Omental fat pad (tissue), 4 donors: ENCODE measurements around the gene TRAM2. TPM values are rescaled to one million over a fixed set of nuclear protein-coding genes. Genes with fewer than 3 reads are reported as not detected.

Experiments used
- ATAC-seq: fragments of 150-250 bp; one replicate; pipeline ENCODE4 v1.9.1; 2016; ENCODE audit warnings: mild to moderate bottlenecking, moderate library complexity; ENCODE audit not compliant: low FRiP score
- DNase-seq: peaks from one replicate; pipeline ENCODE4 v3.0.0-alpha.2; 2019; ENCODE audit warnings: low spot score
- total RNA-seq, 4 donors: library from RNA; depleted of rRNA; stranded (reverse); fragments of >200 nt; gene quantifications; one replicate each; pipeline ENCODE4 v1.1.0, GENCODE V29; 2016
- TF ChIP-seq, protein P1 (sequence below), 3 donors: fragments of 450-650 bp; IDR thresholded peaks; one replicate each; pipeline ENCODE4 v1.5.1; 2016 to 2017; ENCODE audit warnings: antibody characterized with exemption in 3 of 3, mild to moderate bottlenecking in 3 of 3, moderate library complexity in 2 of 3

TRAM2 gene
- total RNA-seq, 4 donors from 2014 or later: 17.8 to 29.8 (median 26.3) TPM

DNA sequence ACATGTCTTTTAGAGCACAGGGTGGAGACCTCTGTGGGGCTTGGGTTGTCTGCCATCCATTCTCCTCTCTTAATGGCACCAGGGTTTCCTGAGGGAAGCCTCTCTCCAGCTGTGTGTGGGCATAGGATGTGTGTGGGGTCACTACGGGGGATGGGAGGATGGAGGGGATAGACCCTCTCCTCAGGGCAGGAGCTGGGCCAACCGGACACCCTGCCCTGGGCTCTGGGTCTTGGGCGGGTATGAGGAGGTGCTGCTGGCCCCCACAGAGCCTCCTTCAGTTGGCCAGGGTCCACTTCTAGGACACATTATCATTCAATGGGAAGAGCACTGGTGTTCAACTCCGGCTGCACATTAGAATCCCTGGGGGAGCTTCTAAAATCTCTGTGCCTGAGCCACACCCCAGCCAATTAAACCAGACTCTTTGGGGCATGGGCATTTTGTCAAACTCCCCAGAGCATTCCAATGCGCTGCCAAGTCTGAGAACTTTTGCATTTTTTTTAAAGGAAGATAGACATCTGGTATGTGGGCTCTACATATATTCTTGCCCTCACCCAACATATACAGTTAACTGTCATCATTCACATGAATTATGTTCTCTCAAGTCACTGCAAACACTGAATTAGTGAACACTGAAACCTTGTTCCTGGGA, 38.5 kb downstream of the TRAM2 start:
- TF ChIP-seq, protein P1, sequence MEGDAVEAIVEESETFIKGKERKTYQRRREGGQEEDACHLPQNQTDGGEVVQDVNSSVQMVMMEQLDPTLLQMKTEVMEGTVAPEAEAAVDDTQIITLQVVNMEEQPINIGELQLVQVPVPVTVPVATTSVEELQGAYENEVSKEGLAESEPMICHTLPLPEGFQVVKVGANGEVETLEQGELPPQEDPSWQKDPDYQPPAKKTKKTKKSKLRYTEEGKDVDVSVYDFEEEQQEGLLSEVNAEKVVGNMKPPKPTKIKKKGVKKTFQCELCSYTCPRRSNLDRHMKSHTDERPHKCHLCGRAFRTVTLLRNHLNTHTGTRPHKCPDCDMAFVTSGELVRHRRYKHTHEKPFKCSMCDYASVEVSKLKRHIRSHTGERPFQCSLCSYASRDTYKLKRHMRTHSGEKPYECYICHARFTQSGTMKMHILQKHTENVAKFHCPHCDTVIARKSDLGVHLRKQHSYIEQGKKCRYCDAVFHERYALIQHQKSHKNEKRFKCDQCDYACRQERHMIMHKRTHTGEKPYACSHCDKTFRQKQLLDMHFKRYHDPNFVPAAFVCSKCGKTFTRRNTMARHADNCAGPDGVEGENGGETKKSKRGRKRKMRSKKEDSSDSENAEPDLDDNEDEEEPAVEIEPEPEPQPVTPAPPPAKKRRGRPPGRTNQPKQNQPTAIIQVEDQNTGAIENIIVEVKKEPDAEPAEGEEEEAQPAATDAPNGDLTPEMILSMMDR (IDR thresholded peaks at IDR 0.05): no peak
- no peak for ATAC-seq

DNA sequence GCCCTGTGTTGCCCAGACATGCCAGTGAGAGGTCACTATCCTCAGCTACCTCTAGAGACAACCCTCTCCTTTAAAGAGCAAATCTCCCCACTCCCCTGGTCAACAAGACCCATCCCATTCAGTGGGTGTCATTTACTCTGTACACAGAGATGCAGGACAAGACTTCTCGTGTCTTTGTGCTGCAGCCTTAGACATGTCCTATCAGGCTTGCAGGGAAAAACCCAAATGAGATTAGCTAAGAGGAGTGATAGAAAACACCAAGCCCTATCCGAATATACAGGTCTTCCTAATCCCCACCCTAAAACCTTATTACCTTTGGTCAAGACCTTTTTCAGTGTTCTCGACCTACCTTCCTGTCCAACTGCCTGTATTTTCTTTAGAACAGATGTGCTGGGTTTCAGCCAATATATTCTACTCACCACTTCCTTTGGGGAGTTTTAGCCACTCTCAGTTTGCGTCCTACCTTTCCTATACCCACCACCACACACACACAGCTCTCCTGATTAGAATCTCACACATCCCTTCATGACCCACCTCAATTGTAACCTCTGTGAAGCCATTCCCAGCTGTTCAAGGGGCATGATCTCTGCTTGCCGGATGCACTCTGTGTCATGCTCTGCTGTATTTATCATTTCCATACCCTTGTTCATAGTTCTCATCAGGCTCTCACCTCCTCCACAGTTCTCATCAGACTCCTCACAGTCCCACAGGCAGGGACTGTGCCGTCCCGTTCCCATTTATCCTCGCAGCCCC, 39.7 kb downstream of the TRAM2 start:
- ATAC-seq: no peak
- TF ChIP-seq, protein P1 (IDR thresholded peaks at IDR 0.05): no peak

More for the DNA sequence above, 38.5 kb downstream of the TRAM2 start:
- no peak for DNase-seq

DNA sequence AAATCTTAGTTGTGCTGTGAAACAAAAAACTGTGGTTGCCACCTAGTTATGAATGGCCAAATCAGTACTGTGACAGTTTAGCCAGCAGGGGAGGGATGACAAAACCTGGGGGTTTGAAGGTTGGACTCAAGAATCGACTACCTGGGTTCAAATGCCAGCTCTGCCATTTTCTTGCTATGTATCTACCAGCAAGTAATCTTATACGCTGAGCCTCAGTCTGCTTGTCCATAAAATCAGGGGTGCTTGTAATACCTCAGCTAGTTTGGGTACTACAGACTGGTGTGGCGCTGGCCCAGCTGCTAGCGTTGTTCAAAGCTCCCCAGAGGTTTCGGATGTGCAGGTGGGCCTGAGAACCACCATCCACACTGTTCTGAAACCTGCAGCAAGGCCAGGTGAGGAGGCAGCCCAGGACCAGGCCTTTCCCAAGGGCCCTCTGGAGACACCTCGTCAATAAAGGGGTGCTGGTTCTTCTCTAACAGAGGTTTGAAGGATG, 40.4 kb downstream of the TRAM2 start:
- TF ChIP-seq, protein P1 (IDR thresholded peaks at IDR 0.05): no peak
- ATAC-seq: no peak
- DNase-seq: no peak

More for the DNA sequence above, 39.7 kb downstream of the TRAM2 start:
- no peak for DNase-seq

DNA sequence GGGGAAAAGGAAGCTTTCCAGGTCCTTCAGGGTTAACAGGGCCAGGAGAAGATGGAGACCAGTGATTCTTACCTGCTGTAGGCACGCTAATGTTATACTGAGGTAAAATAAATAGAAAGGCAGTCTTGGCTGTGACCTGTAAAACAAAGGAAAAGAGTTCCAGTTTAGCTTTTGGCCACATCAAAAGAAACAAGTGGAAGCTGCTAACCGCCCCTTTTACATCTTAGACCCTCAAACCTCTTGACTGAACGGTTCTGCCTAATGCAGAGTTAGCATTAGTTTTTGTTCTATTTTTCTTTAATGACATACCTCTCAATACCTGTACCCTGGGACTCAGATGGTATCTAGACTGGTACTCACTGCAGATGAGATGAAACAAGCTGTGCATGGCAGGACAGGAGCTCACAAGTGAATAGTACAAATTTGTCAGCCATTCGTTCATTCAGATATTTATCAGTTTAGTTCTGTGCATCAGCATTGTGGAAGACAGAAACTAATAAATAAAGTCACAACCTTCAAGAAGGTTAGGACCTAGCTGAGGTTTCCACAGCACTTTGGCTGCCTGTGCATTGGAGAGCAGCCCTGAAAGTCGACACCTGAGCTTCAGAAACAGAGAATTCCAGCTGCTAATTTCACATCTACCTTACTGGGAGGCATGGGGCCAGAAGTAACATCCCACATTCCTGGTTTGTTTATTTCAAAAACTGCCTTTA, 41.0 kb downstream of the TRAM2 start:
- DNase-seq: no peak
- ATAC-seq: no peak
- TF ChIP-seq, protein P1 (IDR thresholded peaks at IDR 0.05): no peak

DNA sequence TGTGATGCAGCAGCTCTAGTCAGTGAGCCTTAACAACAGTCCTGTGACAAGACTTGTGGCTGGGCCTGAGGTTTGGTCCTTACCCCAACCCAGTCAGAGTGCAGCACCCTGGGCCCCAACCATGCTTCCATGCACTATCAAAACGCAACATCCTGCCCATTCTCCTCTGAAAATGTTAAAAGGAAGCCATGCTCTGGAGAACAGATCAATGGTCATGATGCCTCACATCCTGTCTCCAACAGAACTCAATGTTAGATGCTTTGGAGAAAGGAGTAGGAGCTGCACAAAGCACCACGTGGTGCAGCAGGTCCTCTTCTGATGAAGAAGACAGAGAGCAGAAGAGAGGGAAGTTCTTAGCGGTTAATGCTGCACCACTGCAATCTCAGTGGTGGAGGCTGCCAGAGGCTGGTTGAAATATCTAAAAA, 41.9 kb downstream of the TRAM2 start:
- no peak for ATAC-seq
- DNase-seq: no peak
- TF ChIP-seq, protein P1 (IDR thresholded peaks at IDR 0.05): no peak

DNA sequence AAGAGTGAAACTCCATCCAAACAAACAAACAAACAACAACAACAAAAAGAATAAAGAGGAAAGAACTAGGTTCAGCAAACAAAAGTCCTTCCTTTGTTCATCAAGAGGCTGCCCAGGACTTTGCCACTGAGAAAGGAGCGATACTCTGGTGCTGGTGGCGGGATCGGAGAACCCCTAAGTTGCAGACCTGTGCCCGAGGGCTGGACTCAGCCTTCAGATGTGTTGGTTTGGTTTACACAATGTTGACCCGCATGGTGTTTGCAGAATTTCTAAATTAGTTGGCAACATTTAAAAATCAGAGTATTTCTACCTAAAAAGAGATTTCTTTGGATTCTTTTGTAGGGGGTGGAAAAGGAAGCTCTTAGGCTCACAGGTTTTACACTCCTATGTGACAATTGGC, 42.5 kb downstream of the TRAM2 start:
- TF ChIP-seq, protein P1 (IDR thresholded peaks at IDR 0.05): no peak
- ATAC-seq: no peak
- DNase-seq: no peak
